Upper lobe of left lung (tissue), 6 donors: ENCODE data around the gene TUBGCP6. TPM values are rescaled to one million over a fixed set of nuclear protein-coding genes. Genes with fewer than 3 reads are reported as not detected.

Experiments
- ATAC-seq, 2 donors: fragments of 200-7000 bp; cut with Tn5 transposase; one replicate each; pipeline ENCODE4 v1.9.1; 2022; ENCODE audit warnings: mild to moderate bottlenecking in 2 of 2, moderate library complexity in 2 of 2; ENCODE audit not compliant: low FRiP score in 2 of 2
- DNase-seq, 2 donors: peaks; one replicate each; pipeline ENCODE4 v3.0.0-alpha.2; 2019 to 2020
- H3K27ac ChIP-seq, 4 donors: fragments of 200-600 bp; sonication (generic); one replicate each; pipeline ENCODE4 v1.5.1; 2016 to 2019
- H3K27me3 ChIP-seq, 4 donors: fragments of 200-600 bp; sonication (generic); one replicate each; pipeline ENCODE4 v1.5.1; 2017 to 2019
- H3K36me3 ChIP-seq, 4 donors: fragments of 200-600 bp; sonication (generic); one replicate each; pipeline ENCODE4 v1.5.1; 2016 to 2019
- H3K4me1 ChIP-seq, 4 donors: fragments of 200-600 bp; sonication (generic); one replicate each; pipeline ENCODE4 v1.5.1; 2018 to 2019
- H3K4me3 ChIP-seq, 4 donors: fragments of 200-600 bp; sonication (generic); one replicate each; pipeline ENCODE4 v1.5.1; 2017 to 2019; ENCODE audit warnings: mild to moderate bottlenecking in 2 of 4, moderate library complexity in 1 of 4
- H3K9me3 ChIP-seq, 4 donors: fragments of 200-600 bp; sonication (generic); one replicate each; pipeline ENCODE4 v1.5.1; 2018 to 2019
- EP300 ChIP-seq, 4 donors: sonication (generic); formaldehyde crosslinking; IDR thresholded peaks; one replicate each; pipeline ENCODE4 v1.5.1; 2017; ENCODE audit warnings: antibody characterized with exemption in 4 of 4, control low read depth in 2 of 4
- POLR2A ChIP-seq, 4 donors: fragments of 450-650 bp; IDR thresholded peaks; one replicate each; pipeline ENCODE4 v1.5.1; 2016 to 2017; ENCODE audit warnings: antibody characterized with exemption in 4 of 4, mild to moderate bottlenecking in 2 of 4
- POLR2AphosphoS5 ChIP-seq, 2 donors: sonication (generic); formaldehyde crosslinking; IDR thresholded peaks; one replicate each; pipeline ENCODE4 v1.5.1; 2017; ENCODE audit warnings: antibody characterized with exemption in 2 of 2
- WGBS, 2 donors: methylation state at CpG; one replicate each; pipeline ENCODE4 v1.1.5; 2017 to 2018; 5-methylcytosine and 5-hydroxymethylcytosine counted together
- total RNA-seq, 6 donors: library from RNA; depleted of rRNA in 4 of 6; stranded (reverse); fragments of >200 nt in 4 of 6; gene quantifications; one replicate each; pipeline versions ENCODE4 v1.1.0 to v1.2.1, GENCODE V29; 2016 to 2021
- TF ChIP-seq, protein P1 (sequence below), 6 experiments: fragments of 450-650 bp in 4 of 6; fragments of 200-600 bp in 2 of 6; sonication (generic) in 2 of 6; IDR thresholded peaks; one replicate each; pipeline ENCODE4 v1.5.1; 2016 to 2019; ENCODE audit warnings: antibody characterized with exemption in 6 of 6
- donor health status: DM: no; HTN: no; CAD: no; lungs with moderate emphysema.
- donor health status: DM: no; HTN: yes; CAD: no; lungs with severe emphysema.

Gene TUBGCP6
- total RNA-seq, 6 donors from 2014 or later = 43.2 to 216 (median 52.4) TPM

GRCh38 chr22:50226875-50227165, 18.0 kb downstream of the TUBGCP6 start:
- ATAC-seq (no peak), DNase-seq (peak in 1 of 2 donors; percentile 59)
- H3K4me3 ChIP-seq = no peak overlapping the region
- peaks cover 17 to 83% (median 57%) of the 10 kb centered on the region in 4 donors for H3K36me3 ChIP-seq
- no peak overlapping the region for H3K27ac ChIP-seq
- no peaks in the 10 kb centered on the region for H3K4me1 ChIP-seq
- H3K9me3 ChIP-seq = no peaks in the 10 kb centered on the region
- 88 to 97% methylated on average over 18 of the region's 18 CpGs for WGBS, 2 donors
- H3K27me3 ChIP-seq = no peaks in the 10 kb centered on the region
- no peak for TF ChIP-seq EP300 (IDR thresholded peaks at IDR 0.05)
- TF ChIP-seq, protein P1, sequence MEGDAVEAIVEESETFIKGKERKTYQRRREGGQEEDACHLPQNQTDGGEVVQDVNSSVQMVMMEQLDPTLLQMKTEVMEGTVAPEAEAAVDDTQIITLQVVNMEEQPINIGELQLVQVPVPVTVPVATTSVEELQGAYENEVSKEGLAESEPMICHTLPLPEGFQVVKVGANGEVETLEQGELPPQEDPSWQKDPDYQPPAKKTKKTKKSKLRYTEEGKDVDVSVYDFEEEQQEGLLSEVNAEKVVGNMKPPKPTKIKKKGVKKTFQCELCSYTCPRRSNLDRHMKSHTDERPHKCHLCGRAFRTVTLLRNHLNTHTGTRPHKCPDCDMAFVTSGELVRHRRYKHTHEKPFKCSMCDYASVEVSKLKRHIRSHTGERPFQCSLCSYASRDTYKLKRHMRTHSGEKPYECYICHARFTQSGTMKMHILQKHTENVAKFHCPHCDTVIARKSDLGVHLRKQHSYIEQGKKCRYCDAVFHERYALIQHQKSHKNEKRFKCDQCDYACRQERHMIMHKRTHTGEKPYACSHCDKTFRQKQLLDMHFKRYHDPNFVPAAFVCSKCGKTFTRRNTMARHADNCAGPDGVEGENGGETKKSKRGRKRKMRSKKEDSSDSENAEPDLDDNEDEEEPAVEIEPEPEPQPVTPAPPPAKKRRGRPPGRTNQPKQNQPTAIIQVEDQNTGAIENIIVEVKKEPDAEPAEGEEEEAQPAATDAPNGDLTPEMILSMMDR (IDR thresholded peaks at IDR 0.05) = no peak
- no peak for TF ChIP-seq POLR2AphosphoS5 (IDR thresholded peaks at IDR 0.05)
- no peak for TF ChIP-seq POLR2A (IDR thresholded peaks at IDR 0.05)

- H3K27me3 ChIP-seq = no peaks in the 10 kb centered on the region
- no peak for ATAC-seq
Measured at GRCh38 chr22:50226063-50226874, 18.6 kb downstream of the TUBGCP6 start.

GRCh38 chr22:50225200-50225969, 19.4 kb downstream of the TUBGCP6 start:
- peak; percentile 15 to 46 for DNase-seq
- TF ChIP-seq, protein P1 (IDR thresholded peaks at IDR 0.05) = no peak
- TF ChIP-seq EP300 (IDR thresholded peaks at IDR 0.05) (no peak), POLR2AphosphoS5 (IDR thresholded peaks at IDR 0.05) (no peak), POLR2A (IDR thresholded peaks at IDR 0.05) (no peak)
- H3K4me1 ChIP-seq = no peaks in the 10 kb centered on the region
- WGBS, 2 donors = 85 to 88% methylated on average over 17 to 24 of the region's 24 CpGs
- H3K27me3 ChIP-seq = no peaks in the 10 kb centered on the region
- ATAC-seq = no peak
- peaks cover 24 to 97% (median 69%) of the 10 kb centered on the region in 4 donors for H3K36me3 ChIP-seq
- no peak overlapping the region for H3K4me3 ChIP-seq
- H3K9me3 ChIP-seq = no peaks in the 10 kb centered on the region
- H3K27ac ChIP-seq = no peak overlapping the region

More at GRCh38 chr22:50226063-50226874, 18.6 kb downstream of the TUBGCP6 start:
- Histone ChIP-seq H3K27ac (no peak overlapping the region), H3K36me3 (peaks cover 18 to 88% (median 61%) of the 10 kb centered on the region in 4 donors), H3K4me1 (no peaks in the 10 kb centered on the region), H3K9me3 (no peaks in the 10 kb centered on the region), H3K4me3 (no peak overlapping the region)
- DNase-seq = peak; percentile 15 to 65
- 89 to 91% methylated on average over 29 to 31 of the region's 31 CpGs for WGBS, 2 donors
- TF ChIP-seq POLR2AphosphoS5 (IDR thresholded peaks at IDR 0.05) (no peak), EP300 (IDR thresholded peaks at IDR 0.05) (no peak), POLR2A (IDR thresholded peaks at IDR 0.05) (no peak)
- TF ChIP-seq, protein P1 (IDR thresholded peaks at IDR 0.05) = no peak

DNA sequence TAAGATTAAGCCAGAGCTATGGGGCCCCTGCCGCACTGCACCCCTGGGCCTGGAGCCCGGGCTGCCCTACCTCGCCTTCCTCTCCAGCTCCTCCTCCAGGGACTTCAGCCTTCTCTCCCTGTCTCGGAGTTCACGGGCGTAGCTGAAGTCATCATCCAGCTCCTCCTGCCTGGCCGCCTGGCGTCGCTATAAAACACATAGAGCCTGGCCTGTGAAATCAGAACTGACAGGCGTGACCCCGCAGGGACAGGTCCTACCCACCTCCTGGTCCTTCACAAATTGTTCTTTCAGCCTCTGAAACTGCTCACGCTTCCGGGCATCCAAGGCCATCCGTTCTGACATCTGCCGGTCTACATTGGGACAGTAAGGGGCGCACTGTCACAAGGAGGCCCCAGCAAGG, 20.8 kb downstream of the TUBGCP6 start:
- 90 to 94% methylated on average over 13 to 16 of the region's 16 CpGs for WGBS, 2 donors
- Histone ChIP-seq H3K4me3 (no peak overlapping the region), H3K9me3 (no peaks in the 10 kb centered on the region), H3K27me3 (no peaks in the 10 kb centered on the region), H3K4me1 (peaks cover 0 to 4% (median 2%) of the 10 kb centered on the region in 4 donors), H3K27ac (no peak overlapping the region), H3K36me3 (peaks cover 25 to 97% (median 75%) of the 10 kb centered on the region in 4 donors)
- TF ChIP-seq POLR2A (IDR thresholded peaks at IDR 0.05) (no peak), EP300 (IDR thresholded peaks at IDR 0.05) (no peak), POLR2AphosphoS5 (IDR thresholded peaks at IDR 0.05) (no peak)
- TF ChIP-seq, protein P1 (IDR thresholded peaks at IDR 0.05) = no peak
- ATAC-seq (no peak), DNase-seq (peak in 1 of 2 donors; percentile 41)
